Epithelial cell of esophagus (primary cell): Measurements from ENCODE around the gene TLR6.
A peak's percentile ranks its signal among the peaks of the same experiment; 100 is the strongest.

ENCODE experiments used
- DNase-seq: peaks from one replicate; pipeline ENCODE4 v3.0.0; 2010; ENCODE audit warnings: low read depth
- H3K4me3 ChIP-seq: 2 replicates; pipeline ENCODE4 v1.5.1; 2011; ENCODE audit warnings: mild to moderate bottlenecking, low read length, control low read depth
- CTCF ChIP-seq: IDR thresholded peaks from 2 replicates; pipeline ENCODE4 v1.5.1; 2011; ENCODE audit warnings: low read depth, mild to moderate bottlenecking, low read length, control low read depth, inconsistent platforms; ENCODE audit not compliant: insufficient read depth; ENCODE audit errors: missing control alignments

TLR6 gene

GRCh38 chr4:38868059-38868960 lies 11.7 kb upstream of the TLR6 start:
- H3K4me3 ChIP-seq: peak overlapping the region; percentile 49
- no peak for TF ChIP-seq CTCF
- DNase-seq: peak; percentile 23

- DNase-seq: peak; percentile 69
- peak within 1 kb of the TSS; percentile 49 for H3K4me3 ChIP-seq
- TF ChIP-seq CTCF: no peak
These were observed 11.0 kb upstream of the TLR6 start, which contains the start of gene FAM114A1 for GRCh38 chr4:38867478-38868058. Gene FAM114A1, plus strand, starts transcription at chr4:38867806. Its CDS starts 10,273 bp downstream, at chr4:38878079.

- peak overlapping the region; percentile 38 for H3K4me3 ChIP-seq
- no peak for TF ChIP-seq CTCF
- no peak for DNase-seq
These were observed 10.4 kb upstream of the TLR6 start for GRCh38 chr4:38866973-38867477.

- DNase-seq: no peak
- H3K4me3 ChIP-seq: no peak overlapping the region
- TF ChIP-seq CTCF: no peak
These were observed 8.8 kb upstream of the TLR6 start for GRCh38 chr4:38865445-38865844.

- no peak overlapping the region for H3K4me3 ChIP-seq
- no peak for DNase-seq
- no peak for TF ChIP-seq CTCF
These were observed 5.2 kb upstream of the TLR6 start for GRCh38 chr4:38861791-38862190.

GRCh38 chr4:38860788-38861424 lies 4.3 kb upstream of the TLR6 start:
- TF ChIP-seq CTCF: peak; percentile 79
- peak; percentile 73 for DNase-seq
- no peak overlapping the region for H3K4me3 ChIP-seq
